HG03159 (cell line): Measurements from ENCODE around the gene NADSYN1.

Source experiments
- ATAC-seq: cut with Tn5 transposase; IDR thresholded peaks from one replicate; pipeline ENCODE4 v1.9.1; 2021; ENCODE audit warnings: mild to moderate bottlenecking, moderate library complexity; ENCODE audit not compliant: unreplicated experiment

Gene NADSYN1

GRCh38 chr11:71542879-71543777 lies 90.1 kb downstream of the NADSYN1 start:
- ATAC-seq, result no peak

- no peak for ATAC-seq
Observed at GRCh38 chr11:71543866-71544265, 90.9 kb downstream of the NADSYN1 start.

- ATAC-seq, result no peak
Observed at GRCh38 chr11:71544525-71545214, 91.7 kb downstream of the NADSYN1 start.

- no peak for ATAC-seq
Observed at GRCh38 chr11:71545405-71545966, 92.5 kb downstream of the NADSYN1 start.

- ATAC-seq, result no peak
Observed at GRCh38 chr11:71548120-71548519, 95.1 kb downstream of the NADSYN1 start, which contains the start of gene KRTAP5-9. KRTAP5-9 (plus strand) TSS chr11:71548420; CDS start chr11:71548658, 238 bp downstream.

GRCh38 chr11:71548716-71549151 lies 95.7 kb downstream of the NADSYN1 start:
- no peak for ATAC-seq
